OCI-LY7 (cell line): ENCODE data around the gene EFNA3.

ENCODE experiments used
- EZH2phosphoT487 ChIP-seq: fragments of 200-600 bp; sonication (generic); IDR thresholded peaks from 2 replicates; pipeline ENCODE4 v1.6.1; 2018; ENCODE audit warnings: low read depth, borderline replicate concordance, mild to moderate bottlenecking, mixed run types, antibody characterized with exemption, low read length, moderate library complexity, mixed read lengths
- TF ChIP-seq, protein P1 (sequence below): fragments of 200-600 bp; sonication (generic); conservative IDR thresholded peaks from 2 replicates; pipeline ENCODE4 v1.5.1; 2014; ENCODE audit warnings: mild to moderate bottlenecking, antibody characterized with exemption, low read length, moderate library complexity, mixed read lengths

DNA sequence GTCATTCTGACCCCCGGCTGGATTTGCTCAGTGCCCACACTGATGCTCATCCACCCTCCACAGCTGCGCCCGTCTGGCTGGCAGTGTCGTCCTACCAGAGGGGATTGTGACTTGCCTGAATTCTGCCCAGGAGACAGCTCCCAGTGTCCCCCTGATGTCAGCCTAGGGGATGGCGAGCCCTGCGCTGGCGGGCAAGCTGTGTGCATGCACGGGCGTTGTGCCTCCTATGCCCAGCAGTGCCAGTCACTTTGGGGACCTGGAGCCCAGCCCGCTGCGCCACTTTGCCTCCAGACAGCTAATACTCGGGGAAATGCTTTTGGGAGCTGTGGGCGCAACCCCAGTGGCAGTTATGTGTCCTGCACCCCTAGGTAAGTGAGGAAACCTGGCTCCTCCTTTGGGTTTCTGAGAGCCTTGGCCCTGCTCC, 20.8 kb upstream of the EFNA3 start:
- TF ChIP-seq, protein P1, sequence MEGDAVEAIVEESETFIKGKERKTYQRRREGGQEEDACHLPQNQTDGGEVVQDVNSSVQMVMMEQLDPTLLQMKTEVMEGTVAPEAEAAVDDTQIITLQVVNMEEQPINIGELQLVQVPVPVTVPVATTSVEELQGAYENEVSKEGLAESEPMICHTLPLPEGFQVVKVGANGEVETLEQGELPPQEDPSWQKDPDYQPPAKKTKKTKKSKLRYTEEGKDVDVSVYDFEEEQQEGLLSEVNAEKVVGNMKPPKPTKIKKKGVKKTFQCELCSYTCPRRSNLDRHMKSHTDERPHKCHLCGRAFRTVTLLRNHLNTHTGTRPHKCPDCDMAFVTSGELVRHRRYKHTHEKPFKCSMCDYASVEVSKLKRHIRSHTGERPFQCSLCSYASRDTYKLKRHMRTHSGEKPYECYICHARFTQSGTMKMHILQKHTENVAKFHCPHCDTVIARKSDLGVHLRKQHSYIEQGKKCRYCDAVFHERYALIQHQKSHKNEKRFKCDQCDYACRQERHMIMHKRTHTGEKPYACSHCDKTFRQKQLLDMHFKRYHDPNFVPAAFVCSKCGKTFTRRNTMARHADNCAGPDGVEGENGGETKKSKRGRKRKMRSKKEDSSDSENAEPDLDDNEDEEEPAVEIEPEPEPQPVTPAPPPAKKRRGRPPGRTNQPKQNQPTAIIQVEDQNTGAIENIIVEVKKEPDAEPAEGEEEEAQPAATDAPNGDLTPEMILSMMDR: no peak; the same call in 1 of the 2 replicates
- TF ChIP-seq EZH2phosphoT487: no peak
